CD4-positive, alpha-beta T cell treated with Interleukin-12 subunit alpha and Interleukin-12 subunit beta, for 1 hour (primary cell): ENCODE results near the gene FXN.
"Not testable (repeated sequence)": the region's sequence is repeated elsewhere in the genome, so short reads cannot be mapped to it uniquely, and the experiment has no call there.

Experiments
- DNase-seq: peaks from one replicate; pipeline ENCODE4 v3.0.0-alpha.2; 2020

Gene FXN

GRCh38 chr9:69035438-69036308, at the start of gene FXN:
TSS of gene FXN (plus strand) at chr9:69035752. CDS start at chr9:69035783, 31 bp downstream.
- DNase-seq: peak; percentile 83

- not testable (repeated sequence) for DNase-seq
Measured at GRCh38 chr9:68986949-68987348, 48.6 kb upstream of the FXN start.

- no peak for DNase-seq
Measured at GRCh38 chr9:68991457-68991856, 44.1 kb upstream of the FXN start.

GRCh38 chr9:68995776-68996175, 39.8 kb upstream of the FXN start:
- no peak for DNase-seq

- no peak for DNase-seq
Measured at GRCh38 chr9:68996462-68996861, 39.1 kb upstream of the FXN start.

GRCh38 chr9:68997666-68998065, 37.9 kb upstream of the FXN start:
- no peak for DNase-seq

GRCh38 chr9:68998385-68998784, 37.2 kb upstream of the FXN start:
- no peak for DNase-seq

GRCh38 chr9:68998812-68999211, 36.7 kb upstream of the FXN start:
- DNase-seq: no peak

GRCh38 chr9:68999393-69000105, 36.0 kb upstream of the FXN start:
- DNase-seq: peak; percentile 76

- DNase-seq: no peak
Measured at GRCh38 chr9:69001921-69002320, 33.6 kb upstream of the FXN start.

- no peak for DNase-seq
Measured at GRCh38 chr9:69003051-69003450, 32.5 kb upstream of the FXN start.

- DNase-seq: no peak
Measured at GRCh38 chr9:69004836-69005235, 30.7 kb upstream of the FXN start.

- DNase-seq: no peak
Measured at GRCh38 chr9:69009708-69010107, 25.8 kb upstream of the FXN start.

GRCh38 chr9:69012696-69013381, 22.7 kb upstream of the FXN start:
- no peak for DNase-seq

- no peak for DNase-seq
Measured at GRCh38 chr9:69013382-69013727, 22.2 kb upstream of the FXN start.

- no peak for DNase-seq
Measured at GRCh38 chr9:69014013-69014412, 21.5 kb upstream of the FXN start, which contains the start of gene PRKACG. TSS of gene PRKACG (minus strand) at chr9:69014113. CDS start at chr9:69014092, 21 bp downstream.

- no peak for DNase-seq
Measured at GRCh38 chr9:69016191-69017096, 19.1 kb upstream of the FXN start.

- DNase-seq: no peak
Measured at GRCh38 chr9:69018737-69019136, 16.8 kb upstream of the FXN start.

GRCh38 chr9:69019808-69020207, 15.7 kb upstream of the FXN start:
- DNase-seq: peak; percentile 57

- no peak for DNase-seq
Measured at GRCh38 chr9:69020301-69021145, 15.0 kb upstream of the FXN start.

- no peak for DNase-seq
Measured at GRCh38 chr9:69023650-69024049, 11.9 kb upstream of the FXN start.
